GM12801 (cell line): ENCODE results near the gene SPATA32.

ENCODE experiments used
- TF ChIP-seq, protein P1 (sequence below): IDR thresholded peaks from one replicate; pipeline ENCODE4 v1.5.1; 2011; ENCODE audit warnings: control low read depth; ENCODE audit not compliant: insufficient read length; ENCODE audit errors: extremely low read depth

The SPATA32 gene

GRCh38 chr17:45286286-45286685 is 24.4 kb upstream of the SPATA32 start:
- TF ChIP-seq, protein P1, sequence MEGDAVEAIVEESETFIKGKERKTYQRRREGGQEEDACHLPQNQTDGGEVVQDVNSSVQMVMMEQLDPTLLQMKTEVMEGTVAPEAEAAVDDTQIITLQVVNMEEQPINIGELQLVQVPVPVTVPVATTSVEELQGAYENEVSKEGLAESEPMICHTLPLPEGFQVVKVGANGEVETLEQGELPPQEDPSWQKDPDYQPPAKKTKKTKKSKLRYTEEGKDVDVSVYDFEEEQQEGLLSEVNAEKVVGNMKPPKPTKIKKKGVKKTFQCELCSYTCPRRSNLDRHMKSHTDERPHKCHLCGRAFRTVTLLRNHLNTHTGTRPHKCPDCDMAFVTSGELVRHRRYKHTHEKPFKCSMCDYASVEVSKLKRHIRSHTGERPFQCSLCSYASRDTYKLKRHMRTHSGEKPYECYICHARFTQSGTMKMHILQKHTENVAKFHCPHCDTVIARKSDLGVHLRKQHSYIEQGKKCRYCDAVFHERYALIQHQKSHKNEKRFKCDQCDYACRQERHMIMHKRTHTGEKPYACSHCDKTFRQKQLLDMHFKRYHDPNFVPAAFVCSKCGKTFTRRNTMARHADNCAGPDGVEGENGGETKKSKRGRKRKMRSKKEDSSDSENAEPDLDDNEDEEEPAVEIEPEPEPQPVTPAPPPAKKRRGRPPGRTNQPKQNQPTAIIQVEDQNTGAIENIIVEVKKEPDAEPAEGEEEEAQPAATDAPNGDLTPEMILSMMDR: no peak

- TF ChIP-seq, protein P1: no peak
Measured at GRCh38 chr17:45284176-45285140, 22.6 kb upstream of the SPATA32 start.

DNA sequence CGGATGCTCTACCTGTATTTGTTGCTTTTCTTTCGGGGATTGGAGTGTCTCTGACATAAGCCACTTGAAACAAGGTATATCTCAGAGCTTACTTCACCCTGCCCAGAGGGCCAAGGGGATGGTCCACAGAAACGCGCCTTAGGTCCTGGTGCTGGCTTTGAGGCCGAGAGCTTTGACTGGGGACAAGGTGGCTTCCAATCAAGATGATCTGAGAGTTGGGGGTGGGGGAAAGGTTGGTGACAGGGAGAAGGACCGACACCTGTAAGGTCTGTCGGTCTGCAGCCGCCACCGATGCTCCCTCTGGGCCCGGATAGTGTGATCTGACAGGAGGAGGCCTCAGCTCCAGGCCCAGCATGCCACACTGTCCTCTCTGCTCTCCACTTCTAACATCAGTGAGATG is 21.8 kb upstream of the SPATA32 start:
- TF ChIP-seq, protein P1: no peak

- TF ChIP-seq, protein P1: no peak
Measured at GRCh38 chr17:45282683-45283644, 21.1 kb upstream of the SPATA32 start.

DNA sequence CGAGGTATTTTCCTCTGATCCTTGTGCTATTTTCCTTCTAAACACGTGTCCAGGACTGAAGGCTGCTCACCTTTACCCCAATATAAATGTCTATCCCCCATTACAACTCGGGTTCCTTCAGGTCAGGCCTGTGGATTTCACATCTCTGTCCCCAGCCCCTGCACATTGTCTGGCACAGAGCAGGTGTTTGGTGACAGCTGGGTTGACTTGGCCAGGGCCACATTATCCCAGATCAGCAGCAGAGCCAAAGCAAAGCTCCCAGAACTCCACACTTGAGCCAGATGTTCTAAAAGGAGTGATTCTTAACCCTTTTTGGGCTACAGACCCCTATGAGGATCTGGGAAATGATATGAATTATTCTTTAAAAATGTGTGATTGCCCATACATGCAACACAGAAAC is 18.0 kb upstream of the SPATA32 start:
- TF ChIP-seq, protein P1: no peak

- TF ChIP-seq, protein P1: no peak
Measured at GRCh38 chr17:45277992-45278391, 16.1 kb upstream of the SPATA32 start.
